GM12878 (cell line): Measurements from ENCODE around the gene HIVEP3. TPM values are rescaled to one million over a fixed set of nuclear protein-coding genes. Genes with fewer than 3 reads are reported as not detected.

Experiments used
- ATAC-seq: fragments of 200-7000 bp; cut with Tn5 transposase; 3 replicates; pipeline ENCODE4 v1.9.1; 2020; ENCODE audit warnings: mild to moderate bottlenecking, moderate library complexity
- BruUV-seq: library from RNA; stranded (reverse); fragments of 400-500 nt; replicated peaks from 2 replicates; lab custom pipeline; 2021; lab: Mats Ljungman, UMichigan
- CTCF ChIA-PET: fragments of 300-600 bp; sonication (Branson Sonifier 250); formaldehyde crosslinking; extraction: SDS; loops from one replicate; lab custom pipeline; 2021; ENCODE audit warnings: inconsistent platforms; lab: Yijun Ruan, JAX
- POLR2A ChIA-PET: fragments of 350-600 bp; formaldehyde crosslinking; extraction: SDS; loops from one replicate; lab custom pipeline; 2021; ENCODE audit warnings: inconsistent platforms; lab: Charles Lee
- RAD21 ChIA-PET: fragments of 300-600 bp; sonication (Branson Sonifier 250); formaldehyde crosslinking; loops from one replicate; lab custom pipeline; 2023; ENCODE audit warnings: antibody characterized with exemption; ENCODE audit not compliant: unreplicated experiment; lab: Charles Lee
- SMC1A ChIA-PET: fragments of 300-600 bp; sonication (Branson Sonifier 250); formaldehyde crosslinking; loops from one replicate; lab custom pipeline; 2023; ENCODE audit not compliant: unreplicated experiment, uncharacterized antibody; lab: Charles Lee
- DNase-seq: peaks from one replicate; pipeline ENCODE4 v3.0.0-alpha.2; 2011; ENCODE audit warnings: low read depth, low spot score
- FAIRE-seq: peaks from 3 replicates; lab custom pipeline; 2011; peaks lifted over from hg19 to GRCh38; lab: Jason Lieb, UNC
- H2AFZ ChIP-seq: 2 replicates; pipeline ENCODE4 v1.6.0; 2011; ENCODE audit warnings: low read depth, low read length, control low read depth; ENCODE audit not compliant: control insufficient read depth
- H3K27ac ChIP-seq: 2 replicates; pipeline ENCODE4 v1.5.1; 2011; ENCODE audit warnings: control low read depth; ENCODE audit not compliant: control insufficient read depth, insufficient read depth
- H3K27me3 ChIP-seq, 2 experiments: replicated peaks in 1 of 2; 2 replicates each; pipeline versions ENCODE4 v1.6.0 to v1.6.1; 2011; ENCODE audit warnings: low read length in 1 of 2; ENCODE audit not compliant: control insufficient read depth in 2 of 2, insufficient read depth in 2 of 2
- H3K36me3 ChIP-seq, 2 experiments: 2 replicates each; pipeline ENCODE4 v1.5.1; 2011; ENCODE audit warnings: low read length in 1 of 2; ENCODE audit not compliant: control insufficient read depth in 2 of 2, insufficient read depth in 2 of 2
- H3K4me1 ChIP-seq: 2 replicates; pipeline ENCODE4 v1.6.1; 2011; ENCODE audit warnings: mild to moderate bottlenecking, low read length, moderate library complexity, mixed read lengths; ENCODE audit not compliant: control insufficient read depth, insufficient read depth
- H3K4me2 ChIP-seq: 2 replicates; pipeline ENCODE4 v1.6.0; 2011; ENCODE audit warnings: control low read depth; ENCODE audit not compliant: control insufficient read depth, insufficient read depth
- H3K4me3 ChIP-seq: fragments of 200-600 bp; sonication (generic); 2 replicates; pipeline ENCODE4 v1.5.1; 2016
- H3K79me2 ChIP-seq: 2 replicates; pipeline ENCODE4 v1.6.0; 2011; ENCODE audit warnings: low read length; ENCODE audit not compliant: control insufficient read depth, insufficient read depth
- H3K9ac ChIP-seq: 2 replicates; pipeline ENCODE4 v1.8.0; 2011; ENCODE audit warnings: low read length, control low read depth, mixed read lengths; ENCODE audit not compliant: control insufficient read depth, insufficient read depth
- H3K9me3 ChIP-seq: replicated peaks from 3 replicates; pipeline ENCODE4 v1.5.1; 2011; ENCODE audit warnings: mild to moderate bottlenecking, low read length; ENCODE audit not compliant: control insufficient read depth, insufficient read depth
- H4K20me1 ChIP-seq: 2 replicates; pipeline ENCODE4 v1.6.0; 2011; ENCODE audit not compliant: control insufficient read depth, insufficient read depth
- EP300 ChIP-seq, 2 experiments: fragments of 150-350 bp in 1 of 2; IDR thresholded peaks; 2 replicates each; pipeline ENCODE4 v1.6.1; 2011 to 2012; ENCODE audit warnings: low read depth in 2 of 2, low read length in 2 of 2, borderline replicate concordance in 1 of 2, improper control_type of control experiment in 1 of 2, inconsistent platforms in 1 of 2; ENCODE audit not compliant: control insufficient read depth in 1 of 2
- GATAD2B ChIP-seq: fragments of 450-650 bp; conservative IDR thresholded peaks from 2 replicates; pipeline ENCODE4 v1.6.1; 2017; ENCODE audit warnings: low read depth, mild to moderate bottlenecking, moderate library complexity
- NBN ChIP-seq: fragments of 450-650 bp; IDR thresholded peaks from 2 replicates; pipeline ENCODE4 v1.6.1; 2016
- SMC3 ChIP-seq: IDR thresholded peaks from 2 replicates; pipeline ENCODE4 v1.6.1; 2011; ENCODE audit warnings: low read length, improper control_type of control experiment, borderline replicate concordance
- SUPT20H ChIP-seq: IDR thresholded peaks from 2 replicates; pipeline ENCODE4 v1.6.1; 2011; ENCODE audit warnings: low read depth, mild to moderate bottlenecking, low read length, moderate library complexity, borderline replicate concordance; ENCODE audit not compliant: control insufficient read depth
- WGBS: methylation state at CpG from one replicate; pipeline ENCODE4 v1.1.6; 2016; ENCODE audit warnings: low lambda C conversion rate; ENCODE audit not compliant: insufficient replicate concordance, insufficient coverage; ENCODE audit errors: missing lambda C conversion rate; 5-methylcytosine and 5-hydroxymethylcytosine counted together
- in situ Hi-C: fragments of 300-500 bp; cut with MboI; formaldehyde crosslinking; loops from 9 replicates; pipeline ENCODE4 v1.14.3; 2018; ENCODE audit warnings: mixed read lengths
- intact Hi-C: fragments of 100-400 bp; cut with micrococcal nuclease; formaldehyde crosslinking; loops from one replicate; pipeline ENCODE4 v1.14.2; 2022; ENCODE audit not compliant: unreplicated experiment
- polyA plus RNA-seq, 11 experiments: library from polyadenylated mRNA; depleted of rRNA in 4 of 11; unstranded in 6 of 11; stranded (reverse) in 5 of 11; fragments of >200 nt; fragmentation: Nextera tagmentation in 4 of 11; fragmentation: Illumina TruSeq in 1 of 11; extraction: Ambion mirVana in 4 of 11; extraction: Trizol in 1 of 11; gene quantifications; 1 replicate in 1 of 11; 2 replicates in 10 of 11; pipeline versions ENCODE4 v1.2.1 to v1.2.3, GENCODE V29; 2011 to 2016; ENCODE audit warnings: inconsistent platforms in 2 of 11, missing spikeins in 2 of 11, low read depth in 1 of 11
- total RNA-seq, 4 experiments: library from RNA; depleted of rRNA in 3 of 4; stranded (reverse); fragments of >200 nt in 3 of 4; fragmentation: Illumina TruSeq in 1 of 4; extraction: Trizol in 1 of 4; gene quantifications; 2 replicates each; pipeline versions ENCODE4 v1.2.1 to v1.2.3, GENCODE V29; 2013 to 2021
- TF ChIP-seq, protein P1 (sequence below): fragments of 150-350 bp; IDR thresholded peaks from 2 replicates; pipeline ENCODE4 v1.6.1; 2014; ENCODE audit warnings: mild to moderate bottlenecking, low read depth, low read length

HIVEP3 gene
- total and polyA plus RNA-seq, 10 of the 15 experiments (the other 5 are each of a cell fraction or from before 2014, with no cell fraction given) = 1.8 to 13.6 (median 3.8) TPM

DNA sequence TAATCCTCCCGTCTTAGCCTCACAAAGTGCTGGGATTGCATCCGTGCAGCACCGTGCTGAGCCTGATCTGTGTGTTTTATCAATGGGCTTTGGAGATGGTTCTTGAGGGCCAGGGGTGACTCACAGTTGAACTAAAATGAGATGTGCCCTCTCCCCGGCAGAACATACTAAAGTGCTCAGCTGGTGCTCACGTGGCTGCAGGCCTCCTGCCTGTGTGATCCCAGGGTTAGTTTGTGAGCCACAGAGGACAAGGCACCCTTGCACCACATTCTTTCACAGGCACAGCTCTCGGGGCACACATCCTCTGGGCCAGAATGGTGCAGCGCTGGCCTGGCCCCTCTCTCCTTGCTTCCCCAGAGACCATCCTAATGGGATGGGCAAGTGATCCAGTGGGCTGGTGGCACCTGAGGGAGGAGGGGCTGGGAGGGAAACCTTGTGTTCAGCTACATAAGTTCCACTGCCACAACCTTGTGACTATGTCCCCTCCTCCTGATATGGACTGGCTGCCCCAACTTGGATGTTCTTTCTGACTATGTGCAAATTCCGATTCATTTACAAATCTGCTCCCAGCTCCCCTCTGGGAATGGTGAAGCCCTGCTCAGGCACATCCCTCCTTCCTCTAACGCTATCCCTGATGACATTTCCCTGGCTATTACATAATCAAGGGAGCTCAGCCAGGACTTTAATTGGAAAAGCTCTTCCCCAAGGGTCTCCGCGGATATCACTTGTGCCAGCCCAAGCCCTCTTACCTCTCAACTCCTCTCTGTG, 237.2 kb downstream of the HIVEP3 start:
- no peak overlapping the region for H3K4me3 ChIP-seq
- WGBS = 82% methylated on average over 11 of the region's 11 CpGs
- DNase-seq = no peak
- no peaks in the 10 kb centered on the region for H3K79me2 ChIP-seq
- no peaks in the 10 kb centered on the region for H3K9me3 ChIP-seq
- ChIA-PET CTCF (interaction anchor here (1.2 to 4.5 kb wide), 3 partner anchors 8 to 17 kb away, joined by 3 to 20 read pairs (median 11); no protein-coding TSS in a partner anchor), RAD21 (interaction anchor here (0.7 to 3.7 kb wide), 6 partner anchors 9 to 107 kb away, joined by 3 to 14 read pairs (median 4); no protein-coding TSS in a partner anchor), SMC1A (interaction anchor here (1.0 to 3.9 kb wide), 9 partner anchors 8 to 492 kb away, joined by 3 to 34 read pairs (median 8); no protein-coding TSS in a partner anchor), POLR2A (interaction anchor here (0.6 to 4.6 kb wide), 5 partner anchors 12 to 24 kb away, joined by 3 to 17 read pairs (median 7); no protein-coding TSS in a partner anchor)
- H4K20me1 ChIP-seq = no peaks in the 10 kb centered on the region
- no peak for ATAC-seq
- H3K9ac ChIP-seq = no peak overlapping the region
- intact Hi-C loops = no loop called here
- H3K4me1 ChIP-seq = peaks cover 46% of the 10 kb centered on the region
- H2AFZ ChIP-seq = no peak overlapping the region
- no peak overlapping the region for H3K4me2 ChIP-seq
- H3K27ac ChIP-seq = no peak overlapping the region
- no peaks in the 10 kb centered on the region; a peak in 1 of 4 replicates for H3K36me3 ChIP-seq
- no peak for FAIRE-seq
- BruUV-seq = no TSS peak
- no peaks in the 10 kb centered on the region for H3K27me3 ChIP-seq
- TF ChIP-seq NBN (no peak), EP300 (IDR thresholded peaks at IDR 0.05; ENCODE audit: borderline replicate concordance in 1 of 2, control insufficient read depth in 1 of 2, low read depth in 2 of 2, low read length in 2 of 2) (no peak), GATAD2B (no peak), SUPT20H (no peak), SMC3 (no peak)
- TF ChIP-seq, protein P1, sequence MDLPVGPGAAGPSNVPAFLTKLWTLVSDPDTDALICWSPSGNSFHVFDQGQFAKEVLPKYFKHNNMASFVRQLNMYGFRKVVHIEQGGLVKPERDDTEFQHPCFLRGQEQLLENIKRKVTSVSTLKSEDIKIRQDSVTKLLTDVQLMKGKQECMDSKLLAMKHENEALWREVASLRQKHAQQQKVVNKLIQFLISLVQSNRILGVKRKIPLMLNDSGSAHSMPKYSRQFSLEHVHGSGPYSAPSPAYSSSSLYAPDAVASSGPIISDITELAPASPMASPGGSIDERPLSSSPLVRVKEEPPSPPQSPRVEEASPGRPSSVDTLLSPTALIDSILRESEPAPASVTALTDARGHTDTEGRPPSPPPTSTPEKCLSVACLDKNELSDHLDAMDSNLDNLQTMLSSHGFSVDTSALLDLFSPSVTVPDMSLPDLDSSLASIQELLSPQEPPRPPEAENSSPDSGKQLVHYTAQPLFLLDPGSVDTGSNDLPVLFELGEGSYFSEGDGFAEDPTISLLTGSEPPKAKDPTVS = no peak
- in situ Hi-C loops = no loop called here
